Ascending aorta (tissue), 2 donors: ENCODE data around the gene PLA2G4E. TPM values are rescaled to one million over a fixed set of nuclear protein-coding genes. Genes with fewer than 3 reads are reported as not detected.

ENCODE experiments used
- DNase-seq, 2 donors: peaks; one replicate each; pipeline ENCODE4 v3.0.0-alpha.2; 2019; ENCODE audit warnings: low spot score in 2 of 2
- H3K27ac ChIP-seq, 2 donors: fragments of 200-600 bp; sonication (generic); one replicate each; pipeline ENCODE4 v1.5.1; 2016 to 2017; ENCODE audit warnings: mild to moderate bottlenecking in 1 of 2
- H3K27me3 ChIP-seq: fragments of 200-600 bp; sonication (generic); one replicate; pipeline ENCODE4 v1.5.1; 2017
- H3K36me3 ChIP-seq, 2 donors: fragments of 200-600 bp; sonication (generic); one replicate each; pipeline ENCODE4 v1.5.1; 2016
- H3K4me1 ChIP-seq, 2 donors: fragments of 200-600 bp; sonication (generic); one replicate each; pipeline ENCODE4 v1.5.1; 2016 to 2017; ENCODE audit warnings: mild to moderate bottlenecking in 1 of 2
- H3K4me3 ChIP-seq, 2 donors: fragments of 200-600 bp; sonication (generic); one replicate each; pipeline ENCODE4 v1.5.1; 2016 to 2017; ENCODE audit warnings: mild to moderate bottlenecking in 1 of 2
- H3K9me3 ChIP-seq, 2 donors: fragments of 200-600 bp; sonication (generic); one replicate each; pipeline ENCODE4 v1.5.1; 2016
- intact Hi-C: fragments of 100-400 bp; cut with DNase I; formaldehyde crosslinking; loops from one replicate; pipeline ENCODE4 v1.15.1; 2023
- total RNA-seq: library from RNA; depleted of rRNA; stranded (reverse); fragments of >200 nt; gene quantifications from one replicate; pipeline ENCODE4 v1.1.0, GENCODE V29; 2016
- TF ChIP-seq, protein P1 (sequence below), 3 experiments: fragments of 200-600 bp in 2 of 3; fragments of 450-650 bp in 1 of 3; sonication (generic) in 2 of 3; IDR thresholded peaks; one replicate each; pipeline ENCODE4 v1.5.1; 2016 to 2019; ENCODE audit warnings: antibody characterized with exemption in 3 of 3, mild to moderate bottlenecking in 1 of 3, moderate library complexity in 1 of 3

Gene PLA2G4E
- total RNA-seq, 1 donor from 2014 or later, result not detected

DNA sequence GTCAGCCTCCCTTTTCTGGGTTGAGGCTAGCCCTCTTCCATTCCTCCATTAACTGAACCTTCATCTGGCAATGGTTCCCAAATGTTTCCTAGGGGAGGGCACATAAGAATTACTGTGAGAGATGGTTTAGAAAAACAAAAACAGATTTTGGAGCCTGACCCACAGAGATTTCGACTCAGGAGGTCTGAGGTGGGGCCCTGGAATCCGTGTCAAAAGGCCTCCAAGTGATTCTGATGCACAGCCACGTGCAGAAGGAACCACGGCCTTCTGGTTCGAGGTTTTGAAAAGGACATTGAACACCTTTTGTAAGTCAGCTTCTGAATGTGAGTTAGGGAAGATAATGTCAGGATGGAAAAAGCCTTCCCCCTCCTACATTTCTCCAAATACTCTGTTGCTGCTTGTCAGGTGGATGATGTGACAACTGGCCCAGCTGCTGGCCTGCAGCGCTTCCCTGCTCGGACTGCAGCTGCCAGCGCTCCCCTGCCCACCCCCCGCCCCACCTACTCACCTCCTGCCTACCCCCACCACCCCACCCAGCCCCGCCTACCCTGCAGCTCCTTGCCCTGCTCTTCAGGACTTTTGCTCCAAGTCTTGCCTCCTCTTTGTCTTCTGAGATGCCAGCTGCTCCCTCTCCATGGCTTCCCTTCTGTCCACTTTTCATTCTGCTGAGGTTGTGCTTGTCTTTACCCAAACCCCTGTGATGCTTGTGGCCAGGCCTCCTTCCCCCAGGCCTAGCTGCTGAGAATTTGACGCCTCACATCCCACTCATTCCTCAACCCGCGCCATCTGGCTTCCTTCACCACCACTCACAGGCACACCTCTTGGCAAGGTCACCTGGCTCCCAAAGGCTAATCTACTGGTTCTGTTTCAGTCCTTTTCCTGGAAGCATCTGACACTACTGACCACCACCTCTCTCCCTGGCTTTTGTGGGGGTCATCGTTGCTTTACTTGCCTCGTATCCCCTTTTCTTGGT is 55.1 kb downstream of the PLA2G4E start:
- no peaks in the 10 kb centered on the region for H3K9me3 ChIP-seq
- peak overlapping the region; percentile 98 for H3K27ac ChIP-seq
- H3K27me3 ChIP-seq, result no peaks in the 10 kb centered on the region
- peaks cover 9 to 49% of the 10 kb centered on the region in 2 donors for H3K4me1 ChIP-seq
- intact Hi-C loops, result loop anchor here (10.0 kb wide), 1 partner anchor 1549 kb away; the partner anchor contains the start of gene MAP1A
- no peak overlapping the region for H3K4me3 ChIP-seq
- TF ChIP-seq, protein P1, sequence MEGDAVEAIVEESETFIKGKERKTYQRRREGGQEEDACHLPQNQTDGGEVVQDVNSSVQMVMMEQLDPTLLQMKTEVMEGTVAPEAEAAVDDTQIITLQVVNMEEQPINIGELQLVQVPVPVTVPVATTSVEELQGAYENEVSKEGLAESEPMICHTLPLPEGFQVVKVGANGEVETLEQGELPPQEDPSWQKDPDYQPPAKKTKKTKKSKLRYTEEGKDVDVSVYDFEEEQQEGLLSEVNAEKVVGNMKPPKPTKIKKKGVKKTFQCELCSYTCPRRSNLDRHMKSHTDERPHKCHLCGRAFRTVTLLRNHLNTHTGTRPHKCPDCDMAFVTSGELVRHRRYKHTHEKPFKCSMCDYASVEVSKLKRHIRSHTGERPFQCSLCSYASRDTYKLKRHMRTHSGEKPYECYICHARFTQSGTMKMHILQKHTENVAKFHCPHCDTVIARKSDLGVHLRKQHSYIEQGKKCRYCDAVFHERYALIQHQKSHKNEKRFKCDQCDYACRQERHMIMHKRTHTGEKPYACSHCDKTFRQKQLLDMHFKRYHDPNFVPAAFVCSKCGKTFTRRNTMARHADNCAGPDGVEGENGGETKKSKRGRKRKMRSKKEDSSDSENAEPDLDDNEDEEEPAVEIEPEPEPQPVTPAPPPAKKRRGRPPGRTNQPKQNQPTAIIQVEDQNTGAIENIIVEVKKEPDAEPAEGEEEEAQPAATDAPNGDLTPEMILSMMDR (IDR thresholded peaks at IDR 0.05), result no peak
- no peaks in the 10 kb centered on the region for H3K36me3 ChIP-seq
- DNase-seq, result peak in 1 of 2 donors; percentile 63

DNA sequence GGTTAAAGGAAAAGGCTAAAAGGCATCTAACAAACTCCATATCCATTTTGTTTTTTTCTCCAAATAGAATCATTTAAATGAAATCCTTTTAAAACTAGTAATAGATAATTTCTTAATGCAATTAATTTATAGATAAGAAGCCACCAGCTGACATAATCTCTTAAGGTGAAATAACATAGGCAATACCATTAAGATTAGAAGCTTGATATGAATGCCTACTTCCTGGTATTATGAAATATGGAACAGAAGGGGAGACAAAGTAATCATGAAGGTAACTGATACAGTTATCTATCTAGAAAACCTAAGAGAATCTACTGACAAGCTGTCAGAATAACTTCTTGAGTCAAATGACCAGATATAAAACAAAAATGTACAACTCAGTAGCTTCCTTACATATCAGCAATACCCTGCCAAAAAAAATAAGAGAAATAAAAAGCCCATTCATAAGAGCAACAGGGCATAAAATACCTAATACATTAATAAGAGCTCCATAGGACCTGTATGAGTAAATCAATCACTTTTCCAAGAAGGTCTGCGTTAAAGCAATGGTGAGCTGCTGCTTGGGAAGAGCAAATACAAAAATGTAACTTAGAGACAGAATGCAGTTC is 59.1 kb downstream of the PLA2G4E start:
- intact Hi-C loops, result loop anchor here (10.0 kb wide), 1 partner anchor 1553 kb away; the partner anchor contains the start of gene MAP1A
- H3K27ac ChIP-seq, result peak overlapping the region; percentile 55 to 80
- TF ChIP-seq, protein P1 (IDR thresholded peaks at IDR 0.05), result no peak
- peak overlapping the region in 1 of 2 donors; percentile 39 for H3K4me3 ChIP-seq
- peaks cover 5 to 50% of the 10 kb centered on the region in 2 donors for H3K4me1 ChIP-seq
- no peaks in the 10 kb centered on the region for H3K27me3 ChIP-seq
- no peaks in the 10 kb centered on the region for H3K36me3 ChIP-seq
- no peak for DNase-seq
- H3K9me3 ChIP-seq, result no peaks in the 10 kb centered on the region

DNA sequence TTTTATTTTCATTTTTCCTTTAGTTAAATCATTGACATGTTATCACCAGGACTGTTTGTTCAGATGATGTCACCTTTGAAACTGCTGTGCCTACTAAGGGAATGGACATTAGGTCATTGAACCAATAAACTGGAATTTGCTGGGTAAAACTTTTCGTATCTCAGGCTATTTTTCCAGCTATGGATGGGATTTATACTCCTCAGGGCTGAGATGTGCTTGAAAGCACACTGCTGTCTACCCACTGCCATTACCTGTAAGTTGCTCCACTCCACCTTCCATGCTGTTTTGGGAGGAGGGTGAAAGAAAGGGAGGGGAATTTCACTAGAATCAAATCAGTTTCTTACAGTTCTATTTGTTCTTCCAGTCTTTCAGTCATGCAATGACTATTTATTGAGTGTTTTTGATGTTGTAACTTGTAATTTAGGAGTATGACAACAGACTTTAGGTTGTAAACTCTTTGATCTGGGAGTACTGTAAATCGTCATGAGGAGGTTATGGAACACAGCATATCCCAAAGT is 59.8 kb downstream of the PLA2G4E start:
- no peak for DNase-seq
- intact Hi-C loops, result loop anchor here (10.0 kb wide), 1 partner anchor 1554 kb away; the partner anchor contains the start of gene MAP1A
- Histone ChIP-seq H3K4me1 (peaks cover under 1 to 45% of the 10 kb centered on the region in 2 donors), H3K27me3 (no peaks in the 10 kb centered on the region), H3K9me3 (no peaks in the 10 kb centered on the region), H3K4me3 (peak overlapping the region in 1 of 2 donors; percentile 39), H3K36me3 (no peaks in the 10 kb centered on the region), H3K27ac (peak overlapping the region; percentile 55 to 80)
- TF ChIP-seq, protein P1 (IDR thresholded peaks at IDR 0.05), result no peak

DNA sequence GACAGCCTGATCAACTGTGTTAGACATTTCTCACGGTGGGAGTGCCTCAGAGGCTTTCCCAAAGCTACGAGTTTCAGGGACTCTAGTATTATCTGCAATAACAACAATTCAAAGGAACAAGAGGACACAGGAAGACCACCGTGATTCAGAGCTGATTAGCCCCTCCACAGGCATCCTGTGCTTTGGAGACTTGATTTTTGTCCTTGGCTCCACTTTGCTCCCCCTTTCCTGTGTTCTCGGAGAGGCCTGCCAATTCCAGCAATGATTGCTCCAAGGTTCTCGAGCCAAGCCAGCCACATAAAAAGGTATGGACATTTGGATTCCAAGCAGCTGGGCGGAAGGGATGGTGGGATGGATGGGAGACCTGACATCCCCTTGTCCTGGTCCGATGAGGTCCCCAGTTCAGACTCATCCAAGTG is 62.8 kb downstream of the PLA2G4E start:
- Histone ChIP-seq H3K27me3 (no peaks in the 10 kb centered on the region), H3K36me3 (peaks cover 7% of the 10 kb centered on the region in 2 donors), H3K4me1 (peaks cover 7 to 45% of the 10 kb centered on the region in 2 donors), H3K9me3 (no peaks in the 10 kb centered on the region), H3K27ac (peak overlapping the region; percentile 49 to 59), H3K4me3 (no peak overlapping the region)
- TF ChIP-seq, protein P1 (IDR thresholded peaks at IDR 0.05), result no peak
- no peak for DNase-seq
- intact Hi-C loops, result no loop called here

DNA sequence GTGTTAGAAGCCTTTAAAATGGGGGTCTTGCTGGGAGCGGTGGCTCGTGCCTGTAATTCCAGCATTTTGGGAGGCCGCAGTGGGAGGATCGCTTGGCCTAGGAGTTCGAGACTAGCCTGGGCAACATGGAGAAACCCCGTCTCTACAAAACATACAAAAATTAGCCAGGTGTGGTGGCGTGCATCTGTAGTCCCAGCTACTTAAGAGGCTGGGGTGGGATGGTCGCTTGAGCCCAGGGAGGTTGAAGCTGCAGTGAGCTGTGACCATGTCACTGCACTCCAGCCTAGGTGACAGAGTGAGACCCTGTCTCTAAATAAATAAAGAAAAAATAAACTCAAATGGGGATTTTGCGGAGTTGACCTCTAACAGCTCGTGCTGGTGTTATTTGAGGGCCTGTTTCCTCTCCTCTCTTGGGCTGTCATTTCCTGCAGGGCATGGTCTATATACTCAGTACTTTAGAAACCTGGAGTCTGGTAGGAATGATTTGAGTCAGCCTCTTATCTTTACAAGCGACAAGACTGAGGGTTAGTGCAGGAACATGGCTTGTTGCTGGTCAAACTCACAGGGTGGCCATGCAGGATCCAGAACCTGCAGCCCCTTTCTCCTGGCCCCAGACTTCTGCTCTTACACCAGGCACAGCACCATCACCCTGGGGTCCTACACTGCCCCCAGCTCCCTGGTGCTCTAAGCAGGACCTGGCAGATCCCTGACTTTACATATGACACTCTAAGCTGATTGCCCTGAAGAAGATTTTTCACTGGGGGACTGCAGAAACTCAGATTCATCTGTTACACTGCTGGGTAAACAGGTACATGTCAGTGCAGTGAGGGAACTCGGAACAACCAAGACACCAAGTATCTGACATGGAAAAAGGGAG is 63.6 kb downstream of the PLA2G4E start:
- Histone ChIP-seq H3K4me3 (no peak overlapping the region), H3K27ac (peak overlapping the region; percentile 49 to 59), H3K4me1 (peaks cover 9 to 45% of the 10 kb centered on the region in 2 donors), H3K36me3 (peaks cover 9 to 14% of the 10 kb centered on the region in 2 donors), H3K9me3 (no peaks in the 10 kb centered on the region), H3K27me3 (no peaks in the 10 kb centered on the region)
- intact Hi-C loops, result no loop called here
- TF ChIP-seq, protein P1 (IDR thresholded peaks at IDR 0.05), result no peak
- DNase-seq, result no peak
